A549 (cell line): Measurements from ENCODE around the gene KCNQ1.

Experiments used
- BHLHE40 ChIP-seq: IDR thresholded peaks from 2 replicates; pipeline ENCODE4 v1.6.1; 2012; ENCODE audit warnings: low read depth, low read length, inconsistent platforms
- CTCF ChIP-seq: fragments of >200 bp; sonication (Bioruptor Twin); formaldehyde crosslinking; IDR thresholded peaks from 3 replicates; pipeline ENCODE4 v1.5.1; 2016
- EP300 ChIP-seq, 2 experiments: fragments of >200 bp; sonication (Bioruptor Twin); formaldehyde crosslinking; IDR thresholded peaks; 2 replicates in 1 of 2; 3 replicates in 1 of 2; pipeline ENCODE4 v1.6.1; 2016 to 2017
- GATA3 ChIP-seq: IDR thresholded peaks from 2 replicates; pipeline ENCODE4 v1.6.1; 2012; ENCODE audit warnings: borderline replicate concordance
- MAX ChIP-seq: IDR thresholded peaks from 2 replicates; pipeline ENCODE4 v1.6.1; 2012
- PBX3 ChIP-seq: IDR thresholded peaks from 2 replicates; pipeline ENCODE4 v1.6.1; 2012
- REST ChIP-seq: fragments of 200-600 bp; sonication (generic); IDR thresholded peaks from 2 replicates; pipeline ENCODE4 v1.6.1; 2016; ENCODE audit warnings: antibody characterized with exemption, mild to moderate bottlenecking, moderate library complexity
- TP53 ChIP-seq: fragments of 250-450 bp; sonication (Bioruptor Pico); IDR thresholded peaks from 2 replicates; pipeline ENCODE4 v1.5.0; 2021; ENCODE audit warnings: mild to moderate bottlenecking, moderate library complexity
- ZFP36 ChIP-seq: fragments of 450-650 bp; IDR thresholded peaks from 2 replicates; pipeline ENCODE4 v1.6.1; 2014; ENCODE audit warnings: borderline replicate concordance; ENCODE audit not compliant: partially characterized antibody

GRCh38 chr11:2570841-2571597 lies 126.2 kb downstream of the KCNQ1 start:
- TF ChIP-seq PBX3: no peak
- TF ChIP-seq MAX: no peak
- TF ChIP-seq CTCF: no peak
- no peak for TF ChIP-seq EP300 (IDR thresholded peaks at IDR 0.05)
- no peak for TF ChIP-seq GATA3
- TF ChIP-seq TP53 (CRISPR knock-in tag): no peak
- TF ChIP-seq BHLHE40: no peak
- no peak for TF ChIP-seq ZFP36
- no peak for TF ChIP-seq REST
